ENCODE measurements around the gene DPAGT1.
"Not testable (repeated sequence)": the region's sequence is repeated elsewhere in the genome, so short reads cannot be mapped to it uniquely, and the experiment has no call there.

DPAGT1 gene

GRCh38 chr11:119077839-119078238, 23.8 kb downstream of the DPAGT1 start:
- Histone ChIP-seq H3K27me3 (no peaks in the 10 kb centered on the region), H3K4me1 (ENCODE audit: control insufficient read depth in 1 of 2, insufficient read depth in 1 of 2, low read depth in 1 of 2, low read length in 1 of 2) (no peaks in the 10 kb centered on the region), H3K4me3 (ENCODE audit: low read depth in 1 of 2, low read length in 1 of 2) (no peak overlapping the region), H3K36me3 (peaks cover 94% of the 10 kb centered on the region), H3K9me3 (no peaks in the 10 kb centered on the region), H3K27ac (no peak overlapping the region)
- TF ChIP-seq, protein P1, sequence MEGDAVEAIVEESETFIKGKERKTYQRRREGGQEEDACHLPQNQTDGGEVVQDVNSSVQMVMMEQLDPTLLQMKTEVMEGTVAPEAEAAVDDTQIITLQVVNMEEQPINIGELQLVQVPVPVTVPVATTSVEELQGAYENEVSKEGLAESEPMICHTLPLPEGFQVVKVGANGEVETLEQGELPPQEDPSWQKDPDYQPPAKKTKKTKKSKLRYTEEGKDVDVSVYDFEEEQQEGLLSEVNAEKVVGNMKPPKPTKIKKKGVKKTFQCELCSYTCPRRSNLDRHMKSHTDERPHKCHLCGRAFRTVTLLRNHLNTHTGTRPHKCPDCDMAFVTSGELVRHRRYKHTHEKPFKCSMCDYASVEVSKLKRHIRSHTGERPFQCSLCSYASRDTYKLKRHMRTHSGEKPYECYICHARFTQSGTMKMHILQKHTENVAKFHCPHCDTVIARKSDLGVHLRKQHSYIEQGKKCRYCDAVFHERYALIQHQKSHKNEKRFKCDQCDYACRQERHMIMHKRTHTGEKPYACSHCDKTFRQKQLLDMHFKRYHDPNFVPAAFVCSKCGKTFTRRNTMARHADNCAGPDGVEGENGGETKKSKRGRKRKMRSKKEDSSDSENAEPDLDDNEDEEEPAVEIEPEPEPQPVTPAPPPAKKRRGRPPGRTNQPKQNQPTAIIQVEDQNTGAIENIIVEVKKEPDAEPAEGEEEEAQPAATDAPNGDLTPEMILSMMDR (IDR thresholded peaks at IDR 0.05) = no peak

DNA sequence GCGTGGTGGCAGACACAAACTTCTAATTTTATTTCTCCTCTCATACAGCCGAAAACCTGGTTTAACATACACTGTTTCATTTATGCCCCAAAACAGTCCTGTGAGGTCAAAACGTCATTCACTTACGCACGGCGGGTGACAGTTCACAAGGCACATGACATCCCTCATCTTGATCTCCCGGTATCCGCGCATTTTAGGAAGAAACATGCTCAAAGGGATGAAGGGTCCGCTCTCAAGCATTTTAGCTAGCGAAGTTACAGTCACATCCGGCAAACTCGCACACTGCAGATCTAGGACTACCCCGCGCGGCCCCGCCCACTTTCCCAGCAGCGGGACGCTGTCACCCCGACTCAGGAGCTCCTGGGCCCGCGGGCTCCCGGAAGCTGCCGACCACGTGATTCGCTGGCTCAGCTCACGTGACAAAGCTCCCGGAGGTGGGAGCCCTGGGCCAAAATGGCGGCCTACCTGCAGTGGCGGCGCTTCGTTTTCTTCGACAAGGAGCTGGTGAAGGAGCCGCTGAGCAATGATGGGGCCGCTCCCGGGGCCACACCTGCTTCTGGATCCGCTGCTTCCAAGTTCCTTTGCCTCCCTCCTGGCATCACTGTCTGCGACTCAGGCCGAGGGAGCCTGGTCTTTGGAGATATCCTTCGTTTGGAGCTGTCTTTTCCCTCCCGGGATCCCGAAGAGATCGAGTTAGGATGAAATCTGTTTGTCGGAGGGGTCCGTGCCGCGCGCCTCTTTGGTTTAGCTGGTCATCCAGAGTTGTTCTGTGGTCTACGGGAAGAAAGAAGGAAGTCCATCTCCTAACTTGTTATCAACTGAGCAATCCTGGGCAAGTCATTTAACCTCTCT, 34.1 kb downstream of the DPAGT1 start, which contains the start of gene VPS11:
TSS of gene VPS11 (plus strand) at position 448 of the 852 bp plus-strand sequence. CDS start at position 454, 6 bp downstream.
- Histone ChIP-seq H3K4me1 (ENCODE audit: control insufficient read depth in 1 of 2, insufficient read depth in 1 of 2, low read depth in 1 of 2, low read length in 1 of 2) (peaks cover 17 to 35% of the 10 kb centered on the region in 2 experiments), H3K27me3 (no peaks in the 10 kb centered on the region), H3K36me3 (peaks cover 27% of the 10 kb centered on the region), H3K27ac (peak within 1 kb of the TSS; percentile 87), H3K4me3 (ENCODE audit: low read depth in 1 of 2, low read length in 1 of 2) (peak within 1 kb of the TSS; percentile 78 to 99), H3K9me3 (no peaks in the 10 kb centered on the region)
- TF ChIP-seq, protein P1 (IDR thresholded peaks at IDR 0.05) = peak; percentile 40

GRCh38 chr11:119065369-119065768, 36.3 kb downstream of the DPAGT1 start:
- Histone ChIP-seq H3K4me1 (ENCODE audit: control insufficient read depth in 1 of 2, insufficient read depth in 1 of 2, low read depth in 1 of 2, low read length in 1 of 2) (peaks cover 17 to 35% of the 10 kb centered on the region in 2 experiments), H3K9me3 (no peaks in the 10 kb centered on the region), H3K36me3 (peaks cover 5% of the 10 kb centered on the region), H3K4me3 (ENCODE audit: low read depth in 1 of 2, low read length in 1 of 2) (no peak overlapping the region), H3K27ac (peak overlapping the region; percentile 87), H3K27me3 (no peaks in the 10 kb centered on the region)
- TF ChIP-seq, protein P1 (IDR thresholded peaks at IDR 0.05) = no peak

- TF ChIP-seq, protein P1 (IDR thresholded peaks at IDR 0.05) = no peak
- Histone ChIP-seq H3K27me3 (no peaks in the 10 kb centered on the region), H3K9me3 (no peaks in the 10 kb centered on the region), H3K4me1 (ENCODE audit: control insufficient read depth in 1 of 2, insufficient read depth in 1 of 2, low read depth in 1 of 2, low read length in 1 of 2) (peaks cover 20 to 25% of the 10 kb centered on the region in 2 experiments), H3K4me3 (ENCODE audit: low read depth in 1 of 2, low read length in 1 of 2) (no peak overlapping the region), H3K36me3 (no peaks in the 10 kb centered on the region), H3K27ac (no peak overlapping the region)
Measured at GRCh38 chr11:119062779-119063178, 38.9 kb downstream of the DPAGT1 start.

DNA sequence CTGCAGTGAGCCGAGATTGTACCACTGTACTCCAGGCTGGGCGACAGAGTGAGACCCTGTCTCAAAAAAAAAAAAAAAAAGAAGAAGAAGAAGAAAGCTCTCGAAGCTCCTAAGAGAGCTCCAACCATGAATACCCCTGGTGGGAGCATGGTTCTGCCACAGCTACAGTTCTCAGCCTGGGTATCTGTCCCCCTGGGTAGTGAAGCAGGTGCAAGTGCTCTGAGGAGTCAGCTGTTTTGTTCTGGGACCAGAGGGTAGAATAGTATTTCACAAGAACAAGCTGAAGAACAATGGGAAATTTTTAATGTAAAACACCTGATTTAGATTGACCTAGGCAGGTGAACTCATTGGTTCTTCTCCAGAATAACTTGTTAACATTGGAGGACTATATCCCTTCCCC, 40.4 kb downstream of the DPAGT1 start:
- H3K27ac ChIP-seq = no peak overlapping the region
- no peaks in the 10 kb centered on the region for H3K27me3 ChIP-seq
- H3K9me3 ChIP-seq = no peaks in the 10 kb centered on the region
- no peak overlapping the region for H3K4me3 ChIP-seq (ENCODE audit: low read depth in 1 of 2, low read length in 1 of 2)
- TF ChIP-seq, protein P1 (IDR thresholded peaks at IDR 0.05) = no peak
- no peaks in the 10 kb centered on the region for H3K36me3 ChIP-seq
- H3K4me1 ChIP-seq (ENCODE audit: control insufficient read depth in 1 of 2, insufficient read depth in 1 of 2, low read depth in 1 of 2, low read length in 1 of 2) = peaks cover 21 to 23% of the 10 kb centered on the region in 2 experiments

GRCh38 chr11:119059128-119059527, 42.5 kb downstream of the DPAGT1 start:
- H3K27ac ChIP-seq; H3K36me3 ChIP-seq; H3K4me3 ChIP-seq (ENCODE audit: low read depth in 1 of 2, low read length in 1 of 2); H3K27me3 ChIP-seq; H3K9me3 ChIP-seq: not testable (repeated sequence)
- H3K4me1 ChIP-seq (ENCODE audit: control insufficient read depth in 1 of 2, insufficient read depth in 1 of 2, low read depth in 1 of 2, low read length in 1 of 2) = peaks cover 20% of the 10 kb centered on the region in 2 experiments
